DND-41 (cell line): ENCODE measurements around the gene APOC1.

ENCODE experiments used
- CTCF ChIP-seq: IDR thresholded peaks from 2 replicates; pipeline ENCODE4 v1.5.1; 2012; ENCODE audit warnings: borderline replicate concordance, low read length, moderate library complexity, mild to moderate bottlenecking; ENCODE audit not compliant: poor library complexity, severe bottlenecking; ENCODE audit errors: extremely low read depth
- EZH2 ChIP-seq: IDR thresholded peaks from 3 replicates; pipeline ENCODE4 v1.6.1; 2012; ENCODE audit warnings: borderline replicate concordance, low read depth, mild to moderate bottlenecking, moderate library complexity, low read length, inconsistent platforms; ENCODE audit not compliant: severe bottlenecking

DNA sequence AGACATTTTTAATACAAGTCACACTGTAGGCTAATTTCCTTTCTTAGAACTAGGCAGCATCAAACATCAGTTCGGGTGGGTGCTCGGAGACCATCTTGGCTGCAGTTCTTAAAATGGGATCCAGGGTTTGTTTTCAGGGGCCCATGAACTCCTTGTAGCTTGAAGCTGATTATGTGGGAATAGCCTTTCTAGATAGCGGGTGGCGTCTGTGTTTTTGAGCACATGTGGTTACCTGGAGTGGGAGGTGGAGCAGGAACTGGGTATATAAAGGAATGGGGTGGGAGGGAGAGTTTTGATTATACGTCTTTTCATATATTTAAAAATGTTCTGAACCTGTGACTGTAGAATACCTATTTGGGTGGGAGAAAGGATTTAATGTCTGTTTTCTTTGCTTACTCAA lies 53.7 kb downstream of the APOC1 start:
- TF ChIP-seq EZH2 (no peak), CTCF (no peak)
